ENCODE measurements around the gene LCE3C. TPM values are rescaled to one million over a fixed set of nuclear protein-coding genes. Genes with fewer than 3 reads are reported as not detected.

The LCE3C gene
- total RNA-seq, 2 experiments from 2014 or later, result not detected

DNA sequence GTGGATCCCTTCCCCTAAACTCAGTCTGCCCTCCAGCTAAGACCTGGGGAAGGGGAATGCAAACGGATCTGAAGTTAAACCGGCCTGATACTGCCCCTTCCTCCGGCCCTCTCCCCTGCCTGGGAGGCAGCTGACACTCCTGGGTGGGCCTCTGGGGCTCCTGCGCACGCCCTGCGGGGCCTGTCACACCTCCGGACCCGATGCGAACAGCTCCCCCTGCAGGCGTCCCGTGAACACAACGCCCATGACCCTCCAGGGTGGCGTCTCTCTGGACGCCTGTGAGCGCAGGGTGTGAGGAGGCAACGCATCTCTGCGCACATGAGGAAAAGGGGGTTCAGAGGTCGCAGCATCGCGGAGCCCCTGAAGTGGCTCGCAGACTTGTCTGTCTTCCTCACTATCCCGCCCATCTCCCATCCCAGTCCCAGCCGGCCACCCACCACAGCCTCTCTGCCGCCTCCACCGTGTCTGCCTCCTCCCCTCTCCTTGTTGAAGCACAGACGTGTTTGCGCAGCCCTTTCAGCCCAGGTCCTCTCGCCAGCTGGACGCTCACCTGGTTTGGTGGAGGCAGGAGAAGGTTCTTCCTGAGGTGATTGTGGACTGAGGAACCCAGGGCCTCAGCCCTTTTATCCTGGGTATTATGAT is 23.3 kb downstream of the LCE3C start:
- no peaks in the 10 kb centered on the region for H3K36me3 Mint-ChIP-seq
- H3K27me3 Mint-ChIP-seq, result peaks cover 27% of the 10 kb centered on the region
- ChIA-PET POLR2A (no interaction called here), CTCF (interaction anchor here (0.8 to 1.5 kb wide), 5 partner anchors 8 to 90 kb away, joined by 3 to 6 read pairs (median 5); no protein-coding TSS in a partner anchor)
- DNase-seq, result peak; percentile 44
- no peak overlapping the region for H3K27ac Mint-ChIP-seq
- H3K4me1 Mint-ChIP-seq (ENCODE audit: low read depth), result peaks cover 2% of the 10 kb centered on the region
- peaks cover 12% of the 10 kb centered on the region for H3K9me3 Mint-ChIP-seq
- H3K4me3 Mint-ChIP-seq, result no peak overlapping the region
- intact Hi-C loops (cut with micrococcal nuclease), result loop anchor here (2.0 kb wide), 1 partner anchor 47 kb away; no protein-coding TSS in a partner anchor

DNA sequence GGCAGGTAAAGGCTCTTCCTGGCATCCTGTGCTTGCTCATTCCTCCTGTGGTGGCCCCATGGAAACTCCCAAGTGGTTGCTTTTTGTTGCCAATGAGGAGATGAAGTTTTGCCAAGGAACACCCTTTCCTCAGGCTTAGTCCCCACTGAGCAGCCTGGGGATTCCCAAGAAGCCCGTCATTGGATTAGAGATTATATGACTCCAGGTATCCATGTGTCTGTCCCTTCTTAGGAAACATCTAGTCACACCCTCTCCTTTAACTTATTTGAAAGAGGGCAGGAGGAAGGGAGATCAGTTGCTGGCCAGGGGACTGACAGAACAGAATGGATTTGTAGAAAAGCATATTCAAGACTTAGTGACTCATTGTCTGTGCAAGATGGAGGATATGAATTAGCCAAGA is 26.7 kb downstream of the LCE3C start:
- Mint-ChIP-seq H3K4me3 (no peak overlapping the region), H3K27ac (no peak overlapping the region), H3K4me1 (ENCODE audit: low read depth) (peaks cover 2% of the 10 kb centered on the region), H3K9me3 (no peaks in the 10 kb centered on the region), H3K36me3 (no peaks in the 10 kb centered on the region), H3K27me3 (peaks cover 39% of the 10 kb centered on the region)
- ChIA-PET POLR2A (no interaction called here), CTCF (no interaction called here)
- DNase-seq, result no peak
- intact Hi-C loops (cut with micrococcal nuclease), result no loop called here

DNA sequence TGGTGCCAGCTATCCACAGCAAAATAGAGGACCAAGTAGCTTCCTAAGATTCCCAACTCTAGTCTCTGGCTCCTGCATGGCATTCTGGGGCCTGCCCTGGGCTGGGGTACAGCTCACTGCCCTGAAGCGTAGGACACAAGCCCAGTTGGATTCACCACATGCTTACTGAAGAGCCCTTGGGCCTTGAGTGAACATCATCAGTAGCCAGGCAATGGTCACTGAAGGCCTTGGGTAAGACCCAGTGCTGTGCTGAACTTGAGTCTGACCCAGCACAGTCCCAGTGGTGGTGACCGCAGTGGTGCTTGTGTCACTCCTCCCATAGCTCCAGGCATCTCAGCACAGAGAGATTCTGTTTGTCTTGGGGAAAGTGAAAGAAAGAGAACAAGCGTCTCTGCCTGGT is 30.6 kb downstream of the LCE3C start:
- Mint-ChIP-seq H3K4me3 (no peak overlapping the region), H3K27me3 (peaks cover 23% of the 10 kb centered on the region), H3K4me1 (ENCODE audit: low read depth) (no peaks in the 10 kb centered on the region), H3K36me3 (no peaks in the 10 kb centered on the region), H3K9me3 (no peaks in the 10 kb centered on the region), H3K27ac (no peak overlapping the region)
- ChIA-PET CTCF (interaction anchor here (1.3 kb wide), 1 partner anchor 23 kb away, joined by 8 read pairs; no protein-coding TSS in a partner anchor), POLR2A (no interaction called here)
- DNase-seq, result no peak
- intact Hi-C loops (cut with micrococcal nuclease), result no loop called here

DNA sequence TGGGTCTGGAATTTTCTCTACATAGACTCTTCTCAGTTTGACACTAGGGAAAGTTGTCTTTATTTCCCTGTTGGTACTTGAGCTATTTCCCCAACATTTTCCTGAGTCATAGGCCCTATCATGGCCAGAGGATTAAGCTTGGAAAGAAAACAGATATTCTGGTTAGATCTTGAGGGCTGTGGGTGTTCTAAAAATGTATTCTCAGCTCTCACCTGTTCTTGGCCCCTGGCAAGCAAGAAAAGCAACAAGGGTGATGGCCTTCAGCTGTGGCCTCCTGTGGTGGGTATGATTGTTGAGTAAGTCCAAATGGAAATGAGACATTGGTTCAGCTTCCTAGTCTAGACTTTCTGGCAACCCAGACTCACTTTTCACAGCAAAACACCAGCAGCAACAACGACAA is 40.3 kb downstream of the LCE3C start:
- CTCF ChIA-PET, result interaction anchor here (2.3 kb wide), 1 partner anchor 14 kb away, joined by 10 read pairs; no protein-coding TSS in a partner anchor
- H3K9me3 Mint-ChIP-seq, result peaks cover 6% of the 10 kb centered on the region
- peaks cover 4% of the 10 kb centered on the region for H3K27me3 Mint-ChIP-seq
- no peak for DNase-seq
- H3K27ac Mint-ChIP-seq, result no peak overlapping the region
- H3K4me3 Mint-ChIP-seq, result no peak overlapping the region
- POLR2A ChIA-PET, result no interaction called here
- intact Hi-C loops (cut with micrococcal nuclease), result no loop called here
- H3K4me1 Mint-ChIP-seq (ENCODE audit: low read depth), result no peaks in the 10 kb centered on the region
- no peaks in the 10 kb centered on the region for H3K36me3 Mint-ChIP-seq

DNA sequence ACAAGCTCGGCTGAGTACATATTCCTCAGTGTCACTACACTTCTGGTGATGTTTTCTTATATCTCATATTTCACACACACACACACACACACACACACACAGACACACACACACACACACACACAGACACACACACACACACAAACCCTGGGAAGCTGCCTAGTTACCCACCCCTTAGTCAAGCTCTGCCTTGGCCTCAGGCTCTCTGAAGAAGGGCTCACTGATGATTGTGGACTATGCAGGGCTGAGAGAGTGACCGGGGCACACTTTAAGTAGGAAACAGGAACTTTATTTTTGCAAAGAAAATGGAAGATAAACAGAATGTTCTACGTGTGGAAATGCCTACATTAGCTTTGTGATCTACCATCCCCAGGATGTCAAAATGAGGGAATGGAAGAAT is 43.9 kb downstream of the LCE3C start:
- ChIA-PET POLR2A (interaction anchor here (0.6 kb wide), 1 partner anchor 10 kb away, joined by 3 read pairs; no protein-coding TSS in a partner anchor), CTCF (interaction anchor here (1.7 kb wide), 1 partner anchor 9 kb away, joined by 5 read pairs; no protein-coding TSS in a partner anchor)
- H3K4me1 Mint-ChIP-seq (ENCODE audit: low read depth), result no peaks in the 10 kb centered on the region
- H3K27ac Mint-ChIP-seq, result no peak overlapping the region
- DNase-seq, result no peak
- intact Hi-C loops (cut with micrococcal nuclease), result no loop called here
- H3K27me3 Mint-ChIP-seq, result peaks cover 17% of the 10 kb centered on the region
- H3K4me3 Mint-ChIP-seq, result no peak overlapping the region
- no peaks in the 10 kb centered on the region for H3K36me3 Mint-ChIP-seq
- peaks cover 2% of the 10 kb centered on the region for H3K9me3 Mint-ChIP-seq

DNA sequence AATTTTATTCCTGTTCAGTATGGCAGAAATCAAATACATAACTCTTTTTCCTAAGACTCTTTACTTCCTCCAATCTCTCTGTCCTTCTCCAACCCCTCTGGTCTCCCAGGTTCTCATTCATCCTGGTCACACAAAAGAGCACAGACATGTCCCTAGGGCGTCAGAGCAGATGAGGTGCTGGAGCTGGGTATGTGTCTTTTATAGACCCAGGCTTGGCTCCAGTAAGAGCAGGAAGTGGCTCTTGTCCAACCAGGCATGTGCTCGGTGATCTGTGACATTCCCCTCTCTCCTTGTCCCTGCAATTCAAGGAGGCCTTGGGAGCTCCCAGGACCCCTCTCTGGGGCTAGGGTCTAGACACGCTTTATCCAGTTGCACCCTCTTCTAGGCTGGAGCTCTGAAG is 45.1 kb downstream of the LCE3C start:
- POLR2A ChIA-PET, result no interaction called here
- Mint-ChIP-seq H3K4me3 (no peak overlapping the region), H3K27me3 (peaks cover 19% of the 10 kb centered on the region), H3K9me3 (no peaks in the 10 kb centered on the region), H3K36me3 (no peaks in the 10 kb centered on the region), H3K27ac (no peak overlapping the region), H3K4me1 (ENCODE audit: low read depth) (no peaks in the 10 kb centered on the region)
- DNase-seq, result no peak
- intact Hi-C loops (cut with micrococcal nuclease), result no loop called here
- CTCF ChIA-PET, result no interaction called here

DNA sequence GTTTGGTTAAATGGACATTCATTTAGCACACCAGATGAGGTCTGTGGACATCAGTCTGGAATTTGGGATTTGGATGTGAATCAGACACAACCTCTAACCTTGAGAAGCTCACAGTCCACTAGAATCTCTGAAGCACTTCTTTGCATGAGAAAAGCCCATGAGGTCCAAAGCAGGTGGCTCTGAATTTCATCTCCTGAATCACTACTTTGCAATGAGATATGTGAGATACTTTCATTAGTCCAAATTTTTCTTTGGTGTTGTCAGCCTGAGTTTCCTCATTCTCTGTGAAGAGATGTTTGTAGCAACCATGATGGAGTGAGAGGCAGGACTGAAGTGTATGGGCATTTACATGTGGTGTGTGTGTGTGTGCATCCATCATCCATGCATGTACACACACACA is 46.6 kb downstream of the LCE3C start:
- Mint-ChIP-seq H3K4me1 (ENCODE audit: low read depth) (no peaks in the 10 kb centered on the region), H3K36me3 (no peaks in the 10 kb centered on the region), H3K27ac (no peak overlapping the region), H3K27me3 (peaks cover 19% of the 10 kb centered on the region), H3K9me3 (no peaks in the 10 kb centered on the region), H3K4me3 (no peak overlapping the region)
- intact Hi-C loops (cut with micrococcal nuclease), result no loop called here
- no peak for DNase-seq
- POLR2A ChIA-PET, result no interaction called here
- CTCF ChIA-PET, result no interaction called here

Other genes starting within 250 kb of the LCE3C start
- gene FLG2, start 240.2 kb upstream of the LCE3C start, total RNA-seq, result not detected
- not detected for gene CRNN, start 186.0 kb upstream of the LCE3C start, total RNA-seq
- gene LCE5A, start 89.4 kb upstream of the LCE3C start, total RNA-seq, result not detected
- not detected for gene CRCT1, start 85.8 kb upstream of the LCE3C start, total RNA-seq
- not detected for gene LCE3E, start 33.5 kb upstream of the LCE3C start, total RNA-seq
- not detected for gene LCE3D, start 19.7 kb upstream of the LCE3C start, total RNA-seq
- gene LCE3B, start 13.6 kb downstream of the LCE3C start, total RNA-seq, result not detected
- not detected for gene LCE3A, start 22.9 kb downstream of the LCE3C start, total RNA-seq
- not detected for gene LCE2D, start 63.1 kb downstream of the LCE3C start, total RNA-seq
- not detected for gene LCE2C, start 75.0 kb downstream of the LCE3C start, total RNA-seq
- gene LCE2B, start 85.9 kb downstream of the LCE3C start, total RNA-seq, result not detected
- gene LCE2A, start 98.1 kb downstream of the LCE3C start, total RNA-seq, result not detected
- gene LCE4A, start 107.9 kb downstream of the LCE3C start, total RNA-seq, result not detected
- not detected for gene KPRP, start 157.8 kb downstream of the LCE3C start, total RNA-seq
- gene LCE1F, start 174.9 kb downstream of the LCE3C start, total RNA-seq, result not detected
- not detected for gene LCE1E, start 186.0 kb downstream of the LCE3C start, total RNA-seq
- gene LCE1D, start 196.5 kb downstream of the LCE3C start, total RNA-seq, result not detected
- not detected for gene LCE1C, start 206.4 kb downstream of the LCE3C start, total RNA-seq
- gene LCE1B, start 211.7 kb downstream of the LCE3C start, total RNA-seq, result not detected
- not detected for gene LCE1A, start 227.2 kb downstream of the LCE3C start, total RNA-seq
- gene LCE6A, start 242.6 kb downstream of the LCE3C start, total RNA-seq, result not detected